H7 (cell line): ENCODE measurements around the gene APBB1IP. TPM values are rescaled to one million over a fixed set of nuclear protein-coding genes. Genes with fewer than 3 reads are reported as not detected.
"Not testable (repeated sequence)": the region's sequence is repeated elsewhere in the genome, so short reads cannot be mapped to it uniquely, and the experiment has no call there.

Source experiments
- DNase-seq: peaks from one replicate; pipeline ENCODE4 v3.0.0; 2012
- H3K27me3 ChIP-seq: 2 replicates; pipeline ENCODE4 v1.6.0; 2011; ENCODE audit warnings: mild to moderate bottlenecking, low read length; ENCODE audit not compliant: control insufficient read depth, insufficient read depth
- H3K36me3 ChIP-seq: replicated peaks from 2 replicates; pipeline ENCODE4 v1.5.1; 2011; ENCODE audit warnings: low read length; ENCODE audit not compliant: control insufficient read depth, insufficient read depth
- H3K4me3 ChIP-seq: 2 replicates; pipeline ENCODE4 v1.5.1; 2011; ENCODE audit warnings: low read depth, mild to moderate bottlenecking, control low read depth, low read length, moderate library complexity; ENCODE audit not compliant: insufficient read depth
- total RNA-seq: library from RNA; depleted of rRNA; stranded (reverse); fragments of >200 nt; shearing (Covaris generic); gene quantifications from 2 replicates; pipeline ENCODE4 v1.2.3, GENCODE V29; 2014

The APBB1IP gene
- total RNA-seq, 1 experiment from 2014 or later: not detected

DNA sequence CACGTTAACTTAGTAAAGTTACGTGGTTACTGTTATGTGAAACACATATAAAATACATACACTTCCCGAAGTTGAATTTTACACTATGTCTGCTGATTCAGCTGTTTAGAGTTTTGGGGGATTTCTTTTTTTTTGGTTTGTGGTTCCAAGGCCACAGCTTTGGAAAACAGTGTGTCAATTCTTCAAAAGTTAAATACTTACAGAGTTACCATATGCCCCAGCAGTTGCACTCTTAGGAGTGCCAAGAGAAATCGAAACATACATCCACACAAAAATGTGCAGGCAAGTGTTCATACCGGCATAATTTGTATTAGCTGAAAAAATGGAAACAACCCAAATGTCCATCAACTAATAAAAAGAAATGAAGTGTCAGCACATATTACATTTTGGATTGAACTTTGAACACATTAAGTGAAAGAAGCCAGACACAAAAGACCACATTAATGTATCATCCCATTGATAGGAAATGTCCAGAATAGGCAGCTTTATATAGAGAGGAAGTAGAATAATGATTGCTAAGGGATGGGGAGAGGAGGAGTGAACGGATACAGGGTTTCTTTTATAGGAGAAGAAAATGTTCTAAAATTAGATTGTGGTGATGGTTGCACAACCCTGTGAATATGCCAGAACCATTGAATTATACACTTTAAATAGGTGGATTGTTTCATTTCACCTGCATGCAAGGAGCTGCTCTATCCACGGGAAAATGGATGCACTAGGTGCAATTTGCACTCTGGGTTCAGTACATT, 17.6 kb downstream of the APBB1IP start:
- no peak overlapping the region for H3K4me3 ChIP-seq

DNA sequence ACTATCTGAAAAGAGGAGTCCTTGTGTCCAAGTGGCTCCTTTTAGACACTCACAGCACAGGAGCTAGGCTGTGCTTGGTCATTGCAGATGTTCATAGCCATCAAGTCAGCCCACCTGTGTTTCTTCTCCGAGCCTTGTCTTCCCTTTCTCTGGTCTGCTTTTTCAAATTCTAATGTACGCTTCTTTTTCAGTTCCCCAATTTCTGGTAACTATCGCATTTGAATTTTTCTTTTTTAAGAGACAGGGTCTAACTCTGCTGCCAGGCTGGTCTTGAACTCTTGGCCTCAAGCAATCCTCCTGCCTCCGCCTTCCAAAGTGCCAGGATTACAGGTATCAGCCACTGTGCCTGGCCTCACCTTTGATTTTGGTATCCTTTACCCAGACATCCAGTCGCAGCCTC, 18.9 kb downstream of the APBB1IP start:
- H3K4me3 ChIP-seq: no peak overlapping the region
- no peaks in the 10 kb centered on the region for H3K36me3 ChIP-seq
- no peak for DNase-seq
- no peaks in the 10 kb centered on the region for H3K27me3 ChIP-seq

More for the DNA sequence above, 17.6 kb downstream of the APBB1IP start:
- no peak for DNase-seq
- Histone ChIP-seq H3K36me3 (no peaks in the 10 kb centered on the region), H3K27me3 (no peaks in the 10 kb centered on the region)

DNA sequence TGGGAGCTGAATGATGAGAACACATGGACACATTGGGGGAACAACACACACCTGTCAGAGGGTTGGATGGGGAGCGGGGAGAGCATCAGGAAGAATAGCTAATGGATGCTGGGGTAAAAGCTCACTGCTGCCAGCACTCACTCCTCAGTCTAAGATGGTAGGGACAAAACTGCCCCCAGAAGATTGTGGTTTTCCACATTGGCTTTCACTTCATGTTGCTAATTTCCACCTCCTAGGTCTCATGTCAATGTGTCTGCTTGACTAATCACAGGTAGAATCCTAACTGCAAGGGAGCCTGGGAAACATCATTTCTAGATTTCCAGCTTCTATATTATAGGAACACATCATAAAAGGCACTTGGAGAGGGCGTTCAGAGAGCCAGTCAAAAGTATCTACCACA, 22.6 kb downstream of the APBB1IP start:
- H3K4me3 ChIP-seq: no peak overlapping the region
- no peaks in the 10 kb centered on the region for H3K27me3 ChIP-seq
- no peak for DNase-seq
- H3K36me3 ChIP-seq: no peaks in the 10 kb centered on the region

DNA sequence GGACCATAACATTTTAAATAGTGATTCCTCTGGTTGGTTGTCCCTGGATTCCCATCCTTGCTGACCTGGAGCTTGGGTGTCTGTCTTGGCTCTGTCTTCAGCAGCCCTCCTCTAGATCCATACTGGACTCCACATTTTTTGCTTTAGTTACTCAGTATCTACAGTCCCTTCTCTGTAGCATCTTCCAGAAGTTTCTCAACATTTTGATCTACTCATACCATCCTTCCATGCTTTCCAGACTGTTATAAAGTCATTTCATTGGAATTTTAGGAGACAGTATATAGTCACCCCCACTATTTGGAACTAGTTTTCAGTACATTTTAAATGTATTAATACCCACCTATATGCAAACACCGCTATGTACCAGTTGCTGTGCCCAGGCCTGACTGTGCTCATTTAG, 25.8 kb downstream of the APBB1IP start:
- Histone ChIP-seq H3K27me3 (no peaks in the 10 kb centered on the region), H3K36me3 (no peaks in the 10 kb centered on the region), H3K4me3 (no peak overlapping the region)
- DNase-seq: no peak

DNA sequence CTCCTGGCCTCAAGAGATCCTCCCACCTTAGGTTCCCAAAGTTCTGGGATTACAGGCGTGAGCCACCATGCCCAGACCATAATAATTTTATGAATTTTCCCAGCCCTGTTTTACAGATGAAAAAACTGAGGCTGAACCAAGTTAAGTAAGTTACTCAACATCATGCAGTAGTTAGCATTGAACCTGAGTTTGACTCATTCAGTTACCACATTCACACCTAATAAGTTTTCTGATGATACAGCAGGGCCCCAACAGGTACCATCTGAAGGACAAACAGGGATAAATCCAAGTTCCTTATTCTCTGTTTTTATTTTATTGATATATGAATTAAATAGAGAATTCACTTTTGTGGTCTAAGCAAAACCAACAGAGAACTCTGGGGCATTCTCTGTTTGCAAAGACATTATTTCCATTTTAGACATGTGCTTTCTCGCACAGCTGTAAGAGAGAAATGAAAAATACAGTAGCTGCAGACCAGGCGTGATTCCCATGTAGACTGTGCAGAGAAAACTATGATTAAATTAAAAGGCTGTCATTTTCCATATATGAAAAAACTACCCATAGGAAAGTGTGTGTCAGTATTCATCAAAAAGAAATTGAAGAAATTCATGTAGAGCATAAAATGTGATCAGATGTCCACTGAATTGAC, 26.6 kb downstream of the APBB1IP start:
- Histone ChIP-seq H3K27me3 (no peaks in the 10 kb centered on the region), H3K36me3 (no peaks in the 10 kb centered on the region), H3K4me3 (no peak overlapping the region)
- DNase-seq: no peak

DNA sequence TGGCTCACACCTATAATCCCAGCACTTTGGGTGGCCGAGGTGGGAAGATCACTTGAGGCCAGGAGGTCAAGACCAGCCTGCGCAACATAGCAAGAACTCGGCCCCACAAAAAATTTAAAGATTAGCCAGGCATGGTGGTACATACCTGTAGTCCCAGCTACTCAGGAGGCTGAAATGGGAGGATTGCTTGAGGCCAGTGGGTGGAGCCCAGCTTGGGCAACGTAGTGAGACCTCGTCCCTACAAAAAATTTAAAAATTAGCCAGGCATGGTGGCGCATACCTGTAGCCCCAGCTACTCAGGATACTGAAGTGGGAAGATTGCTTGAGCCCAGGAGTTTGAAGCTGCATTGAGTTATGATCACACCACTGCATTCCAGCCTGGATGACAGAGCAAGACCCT, 28.4 kb downstream of the APBB1IP start:
- H3K36me3 ChIP-seq: not testable (repeated sequence)

DNA sequence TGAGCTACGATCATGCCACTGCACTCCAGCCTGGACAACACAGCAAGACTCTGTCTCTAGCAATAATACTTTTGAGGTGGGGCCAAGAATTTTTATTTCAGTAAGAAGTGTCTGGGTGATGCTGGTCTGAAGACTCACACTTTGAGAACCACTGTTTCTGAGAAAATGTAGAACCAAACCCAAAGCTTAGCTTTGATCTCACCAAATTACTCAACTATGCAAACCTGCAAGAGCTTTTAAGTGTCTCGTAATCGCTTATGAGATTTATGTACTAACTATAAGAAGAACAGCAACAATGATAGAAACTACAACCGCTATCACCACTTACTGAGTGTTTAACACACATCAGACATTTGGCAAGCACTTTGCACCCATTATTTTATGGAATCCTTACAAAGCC, 29.5 kb downstream of the APBB1IP start:
- Histone ChIP-seq H3K27me3 (no peaks in the 10 kb centered on the region), H3K4me3 (no peak overlapping the region), H3K36me3 (no peaks in the 10 kb centered on the region)
- no peak for DNase-seq

More for the DNA sequence above, 28.4 kb downstream of the APBB1IP start:
- H3K4me3 ChIP-seq, H3K27me3 ChIP-seq, DNase-seq: not testable (repeated sequence)

DNA sequence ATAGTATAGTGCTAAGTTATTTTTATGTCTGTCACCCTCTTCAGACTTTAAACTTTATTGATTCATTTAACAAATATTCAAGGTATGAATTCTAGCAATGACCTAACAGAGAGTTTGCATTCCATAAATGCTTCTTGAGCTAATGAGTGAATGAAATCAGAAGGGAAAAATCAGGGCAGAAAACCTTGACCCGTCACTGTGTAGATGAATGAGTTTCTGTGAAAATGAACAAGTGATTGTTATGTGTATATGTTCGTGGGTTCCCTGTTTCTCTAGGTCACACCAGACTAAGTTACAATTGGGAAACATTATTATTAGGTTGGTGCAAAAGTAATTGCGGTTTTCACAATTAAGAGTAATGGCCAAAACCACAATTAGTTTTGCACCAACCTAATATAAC, 30.1 kb downstream of the APBB1IP start:
- Histone ChIP-seq H3K36me3 (no peaks in the 10 kb centered on the region), H3K27me3 (no peaks in the 10 kb centered on the region), H3K4me3 (no peak overlapping the region)
- no peak for DNase-seq

DNA sequence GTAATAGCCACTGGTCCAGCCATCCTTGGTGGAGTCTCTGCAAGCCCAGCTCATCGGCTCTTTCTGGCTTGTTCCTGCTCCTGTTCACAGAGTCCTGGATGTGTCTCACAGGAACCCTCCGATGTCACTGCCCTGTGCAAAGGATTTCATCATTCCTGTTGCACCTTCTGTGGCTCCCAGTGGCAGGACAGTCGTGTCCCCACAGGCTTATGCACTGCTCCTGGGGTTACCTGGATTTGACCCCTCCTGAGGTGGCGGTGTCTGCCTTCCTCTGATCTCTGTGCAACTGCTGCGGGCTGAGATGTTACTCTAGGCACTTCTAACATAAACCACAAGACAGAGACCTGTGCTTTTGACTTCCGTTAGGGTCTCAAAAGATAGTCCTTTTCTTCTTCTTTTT, 30.6 kb downstream of the APBB1IP start:
- no peak overlapping the region for H3K4me3 ChIP-seq
- no peaks in the 10 kb centered on the region for H3K27me3 ChIP-seq
- DNase-seq: no peak
- no peaks in the 10 kb centered on the region for H3K36me3 ChIP-seq

DNA sequence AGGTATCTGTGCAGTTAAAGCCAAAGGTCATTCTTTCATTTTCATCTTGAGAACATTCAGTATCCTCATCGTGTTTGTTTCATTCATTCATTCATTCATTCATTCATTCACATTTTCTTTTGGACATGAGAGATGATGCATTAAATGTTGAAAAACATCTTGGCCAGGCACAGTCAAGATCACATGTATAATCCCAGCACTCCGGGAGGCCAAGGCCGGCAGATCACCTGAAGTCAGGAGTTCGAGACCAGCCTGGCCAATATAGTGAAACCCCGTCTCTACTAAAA, 34.3 kb downstream of the APBB1IP start:
- DNase-seq: no peak
- Histone ChIP-seq H3K4me3 (no peak overlapping the region), H3K27me3 (no peaks in the 10 kb centered on the region), H3K36me3 (no peaks in the 10 kb centered on the region)

DNA sequence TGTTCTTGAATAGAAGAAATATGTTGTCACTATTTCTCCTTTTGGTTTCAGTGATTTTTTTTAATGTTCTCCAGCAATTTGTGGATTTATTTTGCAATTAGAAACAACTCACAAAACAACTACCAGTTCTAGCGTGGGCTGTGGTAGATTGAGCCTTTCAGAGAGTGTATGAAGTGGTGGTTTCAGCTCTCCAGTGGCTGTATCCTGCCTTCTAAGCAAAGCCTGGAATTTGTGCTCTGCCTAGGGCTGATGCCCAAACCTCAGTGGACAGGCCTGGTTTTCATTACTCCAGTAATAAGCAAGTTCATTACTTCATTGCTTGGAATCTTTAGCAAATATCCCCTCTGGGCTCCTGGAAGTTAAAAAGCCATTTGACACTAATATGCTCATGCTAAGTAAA, 35.9 kb downstream of the APBB1IP start:
- no peak for DNase-seq
- Histone ChIP-seq H3K27me3 (no peaks in the 10 kb centered on the region), H3K4me3 (no peak overlapping the region), H3K36me3 (no peaks in the 10 kb centered on the region)

DNA sequence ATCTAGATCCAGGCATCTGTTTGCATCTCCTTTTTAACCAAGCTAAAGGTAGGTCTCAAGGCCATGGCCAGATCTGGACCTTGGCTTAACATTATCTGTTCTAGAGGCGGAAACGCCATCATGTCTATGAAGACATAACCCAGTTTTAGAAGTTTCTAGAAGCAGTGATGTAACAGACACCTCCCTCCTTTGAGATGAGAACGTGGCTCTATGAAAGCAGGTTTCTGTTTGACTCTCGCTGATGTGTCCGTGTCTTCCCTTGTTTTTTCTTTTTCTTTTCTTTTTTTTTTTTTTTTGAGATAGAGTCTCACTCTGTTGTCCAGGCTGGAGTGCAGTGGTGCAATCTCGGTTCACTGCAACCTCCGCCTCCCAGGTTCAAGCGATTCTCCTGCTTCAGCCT, 36.7 kb downstream of the APBB1IP start:
- H3K4me3 ChIP-seq, DNase-seq, H3K36me3 ChIP-seq, H3K27me3 ChIP-seq: not testable (repeated sequence)

DNA sequence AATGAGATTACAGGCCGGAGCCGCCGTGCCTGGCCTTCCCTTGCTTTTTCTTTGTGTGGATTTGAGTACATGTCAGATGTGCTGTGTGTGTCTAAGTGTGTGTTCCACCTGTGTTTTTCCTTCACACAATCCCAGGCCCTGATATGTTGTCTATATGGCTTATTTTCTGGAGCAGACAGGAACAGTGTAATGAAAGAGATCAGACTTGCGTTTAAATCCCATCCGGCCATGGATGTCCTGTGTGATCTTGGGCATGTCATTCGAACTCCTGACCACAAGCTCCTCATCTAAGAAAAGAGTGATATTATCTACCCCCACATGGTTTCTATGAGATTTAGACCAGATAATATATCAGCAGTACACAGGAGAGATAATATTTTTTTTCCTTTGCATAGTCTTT, 37.2 kb downstream of the APBB1IP start:
- Histone ChIP-seq H3K4me3 (no peak overlapping the region), H3K27me3 (no peaks in the 10 kb centered on the region), H3K36me3 (no peaks in the 10 kb centered on the region)
- DNase-seq: no peak

DNA sequence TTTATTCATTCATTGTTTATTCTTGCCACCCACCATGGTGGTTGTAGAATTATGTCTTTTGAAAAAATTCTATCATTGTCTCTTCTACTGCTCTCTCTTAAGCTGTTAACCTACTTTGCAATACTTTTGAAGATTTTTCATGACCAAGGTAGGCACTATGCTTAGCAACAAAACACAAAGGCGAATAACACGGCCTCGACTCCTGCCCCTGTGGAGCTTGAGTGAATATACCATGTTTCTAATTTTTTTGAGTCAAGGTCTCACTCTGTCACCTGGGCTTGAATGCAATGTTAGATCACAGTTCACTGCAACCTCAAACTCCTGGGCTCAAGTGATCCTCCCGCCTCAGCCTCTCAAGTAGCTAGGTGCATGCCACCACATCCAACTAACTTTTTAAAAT, 39.4 kb downstream of the APBB1IP start:
- Histone ChIP-seq H3K36me3 (no peaks in the 10 kb centered on the region), H3K4me3 (no peak overlapping the region)

DNA sequence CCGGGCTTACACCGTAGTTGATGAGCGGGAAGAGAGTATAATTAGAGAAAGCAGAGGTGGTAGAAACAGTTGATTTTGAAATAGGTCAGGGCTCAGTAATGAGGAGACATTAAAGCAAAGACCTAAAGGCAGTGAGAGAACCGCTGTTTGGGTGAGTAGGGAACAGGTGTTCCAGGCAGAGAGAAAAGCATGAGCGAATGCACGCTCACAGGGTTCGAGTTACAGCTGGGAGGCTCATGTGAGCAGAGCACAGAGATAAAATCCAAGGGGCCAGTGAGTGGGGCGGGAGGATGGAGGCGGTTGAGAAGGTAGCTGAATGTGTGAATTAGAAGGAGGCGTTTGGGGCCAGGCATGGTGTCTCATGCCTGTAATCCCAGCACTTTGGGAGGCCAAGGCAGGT, 39.9 kb downstream of the APBB1IP start:
- Histone ChIP-seq H3K4me3 (no peak overlapping the region), H3K36me3 (no peaks in the 10 kb centered on the region), H3K27me3 (no peaks in the 10 kb centered on the region)
- no peak for DNase-seq

More for the DNA sequence above, 39.4 kb downstream of the APBB1IP start:
- DNase-seq: no peak
- no peaks in the 10 kb centered on the region for H3K27me3 ChIP-seq
